NCI-H128 (cell line): ENCODE measurements around the gene CAPN2.

Source experiments
- DNase-seq: peaks from one replicate; lab custom pipeline; 2025; ENCODE audit not compliant: unreplicated experiment; lab: John Stamatoyannopoulos, UW

Gene CAPN2

GRCh38 chr1:223824712-223825111 lies 112.4 kb downstream of the CAPN2 start:
- no peak for DNase-seq
